ENCODE measurements around the gene COA1. TPM values are rescaled to one million over a fixed set of nuclear protein-coding genes. Genes with fewer than 3 reads are reported as not detected.
"Not testable (repeated sequence)": the region's sequence is repeated elsewhere in the genome, so short reads cannot be mapped to it uniquely, and the experiment has no call there.

Gene COA1
- polyA plus RNA-seq, 1 donor from 2014 or later, result 48.5 TPM

DNA sequence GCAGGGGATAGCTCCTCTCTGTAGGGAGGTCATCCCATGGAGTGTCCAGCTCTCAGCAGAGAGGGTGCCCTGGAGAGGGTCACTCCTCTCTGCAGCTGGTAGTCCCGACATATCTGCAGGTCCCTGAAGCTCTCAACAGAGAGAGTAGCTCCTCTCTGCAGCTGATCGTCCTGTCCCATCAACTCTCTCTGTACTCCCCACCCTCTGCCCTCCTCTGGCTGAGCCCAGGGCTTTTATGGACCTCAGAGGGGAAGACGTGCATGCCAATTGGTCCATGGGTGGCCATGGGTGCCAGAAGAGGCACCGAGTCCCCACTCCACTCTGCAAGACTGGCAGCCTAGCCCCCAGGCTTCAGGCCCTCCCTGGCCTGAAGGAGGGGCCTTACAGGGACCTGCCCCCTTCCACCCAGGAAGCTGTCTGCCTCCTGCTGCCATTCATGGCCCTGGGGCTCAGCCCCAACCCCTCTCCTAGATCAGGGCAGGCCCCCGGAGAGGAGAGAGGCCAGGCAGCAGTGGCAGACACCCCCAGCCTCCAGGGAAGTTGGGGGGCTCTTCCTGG is 20.1 kb upstream of the COA1 start:
- Mint-ChIP-seq H3K4me1 (peaks cover 0 to 2% (median 2%) of the 10 kb centered on the region in 3 donors), H3K27ac (no peak overlapping the region), H3K27me3 (peaks cover 2% of the 10 kb centered on the region), H3K4me3 (no peak overlapping the region), H3K36me3 (no peaks in the 10 kb centered on the region), H3K9me3 (no peaks in the 10 kb centered on the region)

DNA sequence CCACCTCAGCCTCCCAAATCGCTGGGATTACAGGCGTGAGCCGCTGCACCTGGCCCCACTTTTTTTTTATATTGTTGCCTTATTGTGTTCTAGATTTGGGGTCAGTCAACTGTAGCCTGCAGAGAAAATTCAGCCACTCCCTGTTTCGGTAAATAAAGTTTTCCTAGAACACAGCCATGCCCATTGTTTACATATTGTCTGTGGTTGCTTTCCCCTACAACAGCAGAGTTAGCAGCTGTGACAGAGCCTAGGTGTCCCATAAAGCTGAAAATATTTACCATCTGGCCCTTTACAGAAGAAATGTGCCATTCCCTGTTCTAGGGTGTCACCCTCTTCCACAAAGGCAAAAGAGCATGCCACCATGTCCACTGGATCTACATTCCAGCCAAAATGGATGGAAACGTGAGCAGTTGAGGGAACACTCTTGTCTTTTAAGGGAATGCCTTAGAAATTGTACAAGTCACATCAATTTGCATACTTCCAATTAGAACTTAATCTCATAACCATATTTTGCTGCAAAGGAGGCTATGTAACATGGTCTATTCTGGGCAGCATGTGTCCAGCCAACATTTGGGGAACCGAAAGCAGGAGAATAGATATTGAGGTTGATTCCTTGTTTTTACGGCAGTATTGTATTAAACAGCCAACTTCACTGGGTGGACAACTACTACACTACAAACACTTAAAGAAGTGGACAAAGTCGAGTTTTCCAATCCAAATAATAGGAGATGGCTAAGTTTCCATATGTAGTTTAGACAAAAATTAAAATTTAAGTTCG is 18.2 kb upstream of the COA1 start:
- Mint-ChIP-seq H3K27ac (no peak overlapping the region), H3K4me3 (no peak overlapping the region), H3K9me3 (no peaks in the 10 kb centered on the region), H3K36me3 (no peaks in the 10 kb centered on the region), H3K4me1 (peaks cover 0 to 2% (median 2%) of the 10 kb centered on the region in 3 donors), H3K27me3 (peaks cover 2% of the 10 kb centered on the region)

DNA sequence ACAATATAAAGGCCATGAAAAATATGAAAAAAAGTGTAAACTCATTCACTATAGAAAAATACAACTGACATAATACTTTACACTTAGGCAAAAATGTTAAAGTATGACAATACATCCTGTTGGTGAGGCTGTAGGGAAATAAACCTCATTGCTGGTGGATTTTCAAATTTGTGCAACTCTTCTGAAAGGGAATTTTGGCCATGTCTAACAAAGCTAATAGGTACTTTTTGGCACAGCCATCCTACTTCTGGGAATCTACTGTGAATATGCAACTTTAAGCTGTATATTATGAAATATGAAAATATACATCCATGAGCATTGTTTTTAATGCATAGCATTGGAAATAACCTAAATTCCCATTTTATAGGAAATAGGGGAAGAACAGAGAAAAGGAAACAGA is 13.4 kb upstream of the COA1 start:
- no peaks in the 10 kb centered on the region for H3K36me3 Mint-ChIP-seq

DNA sequence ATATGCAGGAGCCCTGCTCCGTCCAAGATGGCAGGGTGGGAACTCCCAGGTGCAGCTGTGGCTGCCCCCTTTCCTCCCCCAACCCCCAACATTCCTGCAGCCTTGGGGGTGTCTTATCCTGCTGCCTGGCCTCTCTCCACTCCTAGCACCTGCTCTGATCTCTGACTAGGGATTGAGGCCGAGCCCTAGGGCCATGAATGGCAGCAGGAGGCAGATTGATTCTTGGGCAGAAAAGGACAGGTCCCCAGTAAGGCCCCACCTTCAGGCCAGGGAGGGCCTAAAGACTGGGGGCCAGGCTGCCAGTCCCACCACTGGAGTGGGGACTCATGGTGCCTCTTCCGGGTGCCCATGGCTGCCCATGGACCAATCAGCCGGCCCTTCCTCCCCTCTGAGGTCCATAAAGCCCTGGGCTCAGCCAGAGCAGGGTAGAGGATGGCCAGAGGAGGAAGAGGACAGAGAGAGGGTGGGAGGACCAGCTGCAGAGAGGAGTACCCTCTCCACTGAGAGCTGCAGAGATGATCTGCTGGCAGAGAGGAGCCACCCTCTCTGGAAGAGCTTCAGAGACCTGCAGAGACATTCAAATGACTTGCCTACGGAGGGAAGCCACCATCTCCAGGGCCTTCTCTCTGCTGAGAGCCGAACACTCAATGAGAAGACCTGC is 8.3 kb upstream of the COA1 start:
- Mint-ChIP-seq H3K4me1 (peaks cover 0 to 4% (median 0%) of the 10 kb centered on the region in 3 donors), H3K27ac (no peak overlapping the region), H3K9me3 (no peaks in the 10 kb centered on the region), H3K36me3 (no peaks in the 10 kb centered on the region), H3K4me3 (no peak overlapping the region), H3K27me3 (peaks cover 1% of the 10 kb centered on the region)

More for the DNA sequence above, 13.4 kb upstream of the COA1 start:
- no peaks in the 10 kb centered on the region for H3K27me3 Mint-ChIP-seq
- H3K4me3 Mint-ChIP-seq, result no peak overlapping the region
- H3K27ac Mint-ChIP-seq, result no peak overlapping the region
- H3K9me3 Mint-ChIP-seq, result no peaks in the 10 kb centered on the region
- H3K4me1 Mint-ChIP-seq, result peaks cover 0 to 4% (median 0%) of the 10 kb centered on the region in 3 donors

DNA sequence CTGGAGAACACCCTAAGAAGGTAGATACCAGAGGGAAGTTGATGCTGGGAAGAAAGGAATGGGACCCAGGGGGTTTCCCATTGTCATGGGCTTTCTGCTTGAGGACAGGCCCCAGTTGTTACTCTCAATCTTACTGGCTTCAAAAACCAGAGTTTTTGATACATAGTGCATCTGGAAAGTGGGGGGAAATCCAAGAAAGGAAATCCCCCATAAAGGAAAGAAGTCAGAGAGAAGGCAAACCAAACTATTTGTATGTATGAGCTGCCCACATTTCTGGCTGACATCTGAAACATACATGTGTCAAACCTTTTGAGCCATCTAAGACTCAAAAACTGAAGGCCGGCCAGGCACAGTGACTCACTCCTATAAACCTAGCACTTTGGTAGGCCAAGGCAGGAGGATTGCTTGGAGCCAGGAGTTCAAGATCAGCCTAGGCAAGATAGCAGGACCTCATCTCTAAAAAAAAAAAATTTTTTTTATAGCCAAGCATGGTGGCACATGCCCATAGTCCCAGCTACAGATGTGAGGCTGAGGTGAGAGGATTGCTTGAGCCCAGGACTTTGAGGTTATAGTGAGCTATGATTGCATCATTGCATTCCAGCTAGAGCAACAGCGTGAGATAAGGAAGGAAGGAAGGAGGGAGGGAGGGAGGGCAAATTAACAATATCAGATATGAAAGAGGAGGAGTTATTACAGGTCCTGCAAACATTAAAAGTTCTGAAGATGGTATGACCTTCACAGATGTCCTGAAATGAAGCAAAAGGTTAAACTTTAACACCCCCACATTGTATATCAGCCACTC is 6.7 kb upstream of the COA1 start:
- Mint-ChIP-seq H3K9me3 (no peaks in the 10 kb centered on the region), H3K4me1 (peaks cover 0 to 4% (median 0%) of the 10 kb centered on the region in 3 donors), H3K4me3 (no peak overlapping the region), H3K36me3 (no peaks in the 10 kb centered on the region), H3K27me3 (peaks cover 1% of the 10 kb centered on the region), H3K27ac (peak overlapping the region in 1 of 3 donors; percentile 83)

DNA sequence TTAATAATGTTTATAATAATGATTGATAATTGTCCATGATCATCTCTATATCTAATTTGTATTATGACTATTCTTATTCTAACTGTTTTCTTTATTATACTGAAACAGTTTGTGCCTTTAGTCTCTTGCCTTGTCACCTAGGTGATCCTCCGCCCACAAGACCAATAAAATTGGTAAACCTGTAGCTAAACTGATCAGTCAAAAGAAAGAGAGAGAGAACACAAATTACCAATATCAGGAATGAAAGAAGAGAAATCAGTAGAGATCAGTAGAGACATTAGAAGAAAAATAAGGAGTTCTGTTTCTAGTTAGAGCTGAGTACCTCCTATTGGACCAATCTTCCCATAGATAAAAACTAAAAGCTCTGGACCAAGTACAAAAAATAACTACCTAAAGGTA is 6.1 kb upstream of the COA1 start:
- Mint-ChIP-seq H3K27ac (no peak overlapping the region), H3K4me3 (no peak overlapping the region), H3K9me3 (no peaks in the 10 kb centered on the region), H3K27me3 (peaks cover 1% of the 10 kb centered on the region), H3K4me1 (peaks cover 0 to 4% (median under 1%) of the 10 kb centered on the region in 3 donors), H3K36me3 (no peaks in the 10 kb centered on the region)

DNA sequence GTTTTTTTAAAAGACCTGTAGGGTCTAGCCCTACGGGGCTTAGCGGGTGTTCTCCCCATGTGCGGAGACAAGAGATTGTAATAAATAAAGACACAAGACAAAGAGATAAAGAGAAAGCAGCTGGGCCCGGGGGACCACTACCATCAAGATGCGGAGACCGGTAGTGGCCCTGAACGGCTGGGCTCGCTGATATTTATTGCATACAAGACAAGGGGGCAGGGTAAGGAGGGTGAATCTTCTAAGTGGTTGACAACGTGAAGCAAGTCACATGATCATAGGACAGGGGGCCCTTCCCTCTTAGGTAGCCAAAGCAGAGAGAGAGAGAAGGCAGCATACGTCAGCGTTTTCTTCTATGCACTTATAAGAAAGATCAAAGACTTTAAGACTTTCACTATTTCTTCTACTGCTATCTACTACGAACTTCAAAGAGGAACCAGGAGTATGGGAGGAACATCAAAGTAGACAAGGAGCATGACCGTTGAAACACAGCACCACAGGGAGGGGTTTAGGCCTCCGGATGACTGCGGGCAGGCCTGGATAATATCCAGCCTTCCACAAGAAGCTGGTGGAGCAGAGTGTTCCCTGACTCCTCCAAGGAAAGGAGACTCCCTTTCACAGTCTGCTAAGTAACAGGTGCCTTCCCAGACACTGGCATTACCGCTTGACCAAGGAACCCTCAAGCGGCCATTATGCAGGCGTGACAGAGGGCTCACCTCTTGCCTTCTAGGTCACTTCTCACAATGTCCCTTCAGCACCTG is 5.4 kb upstream of the COA1 start:
- H3K27ac Mint-ChIP-seq, result peak overlapping the region in 1 of 3 donors; percentile 11
- H3K36me3 Mint-ChIP-seq, H3K27me3 Mint-ChIP-seq, H3K9me3 Mint-ChIP-seq, H3K4me1 Mint-ChIP-seq: not testable (repeated sequence)
- peak overlapping the region in 3 of 4 donors; percentile 3 to 53 (median 35) for H3K4me3 Mint-ChIP-seq

DNA sequence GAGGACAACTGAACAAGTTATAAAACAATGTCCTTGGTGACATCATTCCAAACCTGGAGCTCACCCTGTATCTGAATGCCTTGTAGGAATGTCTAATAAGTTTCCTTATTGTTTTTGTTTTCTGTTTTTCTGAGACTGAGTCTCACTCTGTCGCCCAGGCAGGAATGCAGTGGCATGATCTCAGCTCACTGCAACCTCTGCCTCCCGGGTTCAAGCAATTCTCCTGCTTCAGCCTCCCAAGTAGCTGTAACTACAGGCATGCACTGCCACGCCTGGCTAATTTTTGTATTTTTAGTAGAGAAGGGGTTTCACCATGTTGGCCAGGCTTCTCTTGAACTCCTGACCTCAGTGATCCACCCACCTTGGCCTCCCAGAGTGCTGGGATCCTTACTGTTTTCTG is 2.2 kb upstream of the COA1 start:
- H3K36me3 Mint-ChIP-seq, H3K27me3 Mint-ChIP-seq, H3K9me3 Mint-ChIP-seq, H3K27ac Mint-ChIP-seq: not testable (repeated sequence)
- Mint-ChIP-seq H3K4me1 (peaks cover 18 to 23% (median 19%) of the 10 kb centered on the region in 3 donors), H3K4me3 (peak overlapping the region in 2 of 4 donors; percentile 2 to 99)

DNA sequence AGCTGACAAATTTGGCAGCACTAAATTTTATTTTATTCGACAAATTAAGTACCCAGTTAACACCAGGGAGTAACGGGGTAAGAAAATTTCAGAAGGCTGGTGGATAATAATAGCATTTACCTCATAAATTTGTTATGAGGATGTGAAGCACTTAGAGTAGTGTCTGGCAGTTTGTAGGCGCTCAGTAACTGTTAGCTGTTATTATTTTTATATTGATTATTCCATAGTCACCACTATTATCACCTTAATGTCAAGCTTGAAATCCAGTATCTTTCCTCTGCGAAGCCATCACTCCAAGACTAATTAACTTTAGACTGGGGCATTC is 563 bp upstream of the COA1 start:
- no peaks in the 10 kb centered on the region for H3K9me3 Mint-ChIP-seq
- H3K36me3 Mint-ChIP-seq, result no peaks in the 10 kb centered on the region
- peaks cover 18 to 30% (median 24%) of the 10 kb centered on the region in 3 donors for H3K4me1 Mint-ChIP-seq
- H3K4me3 Mint-ChIP-seq, result peak overlapping the region; percentile 91 to 99 (median 98)
- H3K27ac Mint-ChIP-seq, result peak overlapping the region; percentile 81 to 92 (median 90)
- H3K27me3 Mint-ChIP-seq, result no peaks in the 10 kb centered on the region

DNA sequence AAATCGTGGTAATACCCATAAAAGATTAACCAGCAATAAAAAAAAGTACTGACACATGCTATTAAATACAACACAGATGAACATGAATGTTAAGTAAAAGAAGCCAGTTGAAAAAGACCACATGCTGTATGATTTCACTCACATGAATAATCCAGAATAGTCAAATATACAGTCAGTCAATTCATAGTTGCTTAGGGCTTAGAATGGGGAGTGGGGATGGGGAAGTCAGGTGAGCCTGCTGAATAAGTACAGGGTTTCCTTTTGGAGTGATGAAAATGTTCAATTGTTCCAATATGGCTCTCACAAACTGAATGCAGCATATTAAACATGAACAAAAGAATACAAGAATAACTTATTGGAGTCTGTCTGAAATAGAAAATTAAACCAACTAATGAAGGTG is 1.8 kb downstream of the COA1 start:
- H3K27me3 Mint-ChIP-seq, result no peaks in the 10 kb centered on the region
- H3K9me3 Mint-ChIP-seq, result no peaks in the 10 kb centered on the region
- peaks cover 27 to 42% (median 32%) of the 10 kb centered on the region in 3 donors for H3K4me1 Mint-ChIP-seq
- peak overlapping the region; percentile 60 to 86 (median 78) for H3K4me3 Mint-ChIP-seq
- H3K36me3 Mint-ChIP-seq, result peaks cover 3% of the 10 kb centered on the region
- H3K27ac Mint-ChIP-seq, result peak overlapping the region in 1 of 3 donors; percentile 45

DNA sequence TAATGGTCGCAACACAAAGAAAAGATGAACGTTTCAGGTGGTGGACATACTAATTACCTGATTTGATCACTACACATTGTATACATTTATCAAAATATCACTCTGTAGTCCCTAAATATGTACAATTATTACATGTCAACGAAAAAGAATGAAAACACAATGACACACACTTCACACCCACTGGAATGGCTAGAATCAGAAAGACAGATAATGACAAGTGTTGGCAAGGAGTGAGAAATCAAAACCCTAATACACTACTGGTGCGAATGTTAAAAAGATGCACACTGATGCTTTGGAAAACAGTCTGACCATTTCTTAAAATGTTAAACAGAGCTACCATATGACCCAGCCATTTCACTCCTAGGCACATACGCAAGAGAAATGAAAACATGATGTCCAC is 2.3 kb downstream of the COA1 start:
- Mint-ChIP-seq H3K27ac (peak overlapping the region in 2 of 3 donors; percentile 43 to 45), H3K36me3 (peaks cover 3% of the 10 kb centered on the region), H3K27me3 (no peaks in the 10 kb centered on the region), H3K4me3 (peak overlapping the region in 2 of 4 donors; percentile 71 to 86), H3K4me1 (peaks cover 27 to 42% (median 32%) of the 10 kb centered on the region in 3 donors), H3K9me3 (no peaks in the 10 kb centered on the region)

DNA sequence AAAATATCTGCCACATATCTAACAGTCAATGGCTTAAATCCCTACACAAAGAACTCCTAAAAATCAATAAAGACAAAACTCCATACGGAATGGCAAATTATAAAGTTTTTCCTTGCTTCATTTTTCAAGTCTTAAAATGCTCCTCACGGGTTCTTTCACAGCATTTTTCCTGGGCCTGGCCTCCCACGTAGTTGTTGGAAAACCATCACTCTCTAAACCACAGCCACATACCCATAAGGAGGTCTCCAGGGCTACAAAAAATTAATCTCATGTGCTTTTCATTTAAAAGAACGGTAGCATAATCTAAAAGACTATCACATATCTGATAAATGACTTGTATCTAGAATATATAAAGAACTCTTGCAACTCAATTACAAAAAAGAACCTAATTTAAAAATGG is 2.9 kb downstream of the COA1 start:
- peak overlapping the region in 1 of 4 donors; percentile 86 for H3K4me3 Mint-ChIP-seq
- peaks cover 27 to 43% (median 32%) of the 10 kb centered on the region in 3 donors for H3K4me1 Mint-ChIP-seq
- H3K27me3 Mint-ChIP-seq, result no peaks in the 10 kb centered on the region
- peaks cover 3% of the 10 kb centered on the region for H3K36me3 Mint-ChIP-seq
- no peaks in the 10 kb centered on the region for H3K9me3 Mint-ChIP-seq
- H3K27ac Mint-ChIP-seq, result peak overlapping the region in 1 of 3 donors; percentile 45

DNA sequence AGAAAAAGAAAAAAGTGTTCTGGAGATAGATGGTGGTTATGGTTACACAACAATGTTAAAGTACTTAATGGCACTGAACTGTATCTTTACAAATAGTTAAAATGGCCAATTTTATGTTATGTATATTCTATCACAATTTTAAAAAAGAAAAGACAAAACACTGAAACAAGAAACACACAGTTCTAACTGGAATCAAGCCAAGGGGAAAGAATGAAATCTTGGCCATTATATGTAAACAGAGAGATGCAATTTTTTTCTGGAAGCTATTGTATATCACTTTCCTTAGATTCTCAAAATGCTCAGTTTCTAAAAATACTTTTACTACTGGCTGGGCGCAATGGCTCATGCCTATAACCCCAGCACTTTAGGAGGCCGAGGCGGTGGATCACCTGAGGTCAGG is 4.1 kb downstream of the COA1 start:
- H3K9me3 Mint-ChIP-seq, result no peaks in the 10 kb centered on the region
- no peaks in the 10 kb centered on the region for H3K27me3 Mint-ChIP-seq
- H3K27ac Mint-ChIP-seq, result no peak overlapping the region
- peaks cover 3% of the 10 kb centered on the region for H3K36me3 Mint-ChIP-seq
- peaks cover 31 to 49% (median 35%) of the 10 kb centered on the region in 3 donors for H3K4me1 Mint-ChIP-seq
- H3K4me3 Mint-ChIP-seq, result no peak overlapping the region

DNA sequence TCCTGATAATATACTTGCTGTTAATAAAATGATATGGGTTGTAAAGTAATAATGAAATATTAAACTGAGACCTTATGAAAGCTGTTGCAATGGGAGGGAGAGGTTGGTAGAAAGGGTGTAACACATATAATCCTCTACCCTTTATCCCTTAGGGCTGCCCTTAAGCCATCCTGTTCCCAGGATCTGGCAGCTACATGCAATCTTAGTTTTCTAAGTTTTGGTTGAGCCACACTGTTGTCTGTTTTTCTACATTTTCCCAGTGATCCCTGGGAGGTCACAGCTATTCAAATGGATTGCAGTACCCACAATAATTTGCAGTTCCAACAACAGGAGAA is 6.3 kb downstream of the COA1 start:
- Mint-ChIP-seq H3K27ac (no peak overlapping the region), H3K9me3 (no peaks in the 10 kb centered on the region), H3K36me3 (peaks cover 5% of the 10 kb centered on the region), H3K27me3 (no peaks in the 10 kb centered on the region), H3K4me1 (peaks cover 29 to 44% (median 34%) of the 10 kb centered on the region in 3 donors), H3K4me3 (no peak overlapping the region)
